HK-2 (cell line): Measurements from ENCODE around the gene TCF7L2.

Experiments
- DNase-seq: peaks from one replicate; pipeline ENCODE4 v3.0.0-alpha.2; 2018; ENCODE audit not compliant: unreplicated experiment

TCF7L2 gene

GRCh38 chr10:113176652-113177155 lies 226.7 kb downstream of the TCF7L2 start:
- no peak for DNase-seq

- DNase-seq = no peak
These were observed 227.3 kb downstream of the TCF7L2 start for GRCh38 chr10:113177156-113177935.

- no peak for DNase-seq
These were observed 227.9 kb downstream of the TCF7L2 start for GRCh38 chr10:113177936-113178335.

- DNase-seq = no peak
These were observed 228.7 kb downstream of the TCF7L2 start for GRCh38 chr10:113178771-113179170.

- no peak for DNase-seq
These were observed 229.2 kb downstream of the TCF7L2 start for GRCh38 chr10:113179265-113179664.

- no peak for DNase-seq
These were observed 229.9 kb downstream of the TCF7L2 start for GRCh38 chr10:113179966-113180365.

GRCh38 chr10:113180401-113181154 lies 230.5 kb downstream of the TCF7L2 start:
- no peak for DNase-seq

GRCh38 chr10:113182154-113182553 lies 232.1 kb downstream of the TCF7L2 start:
- no peak for DNase-seq

GRCh38 chr10:113183573-113183972 lies 233.5 kb downstream of the TCF7L2 start:
- DNase-seq = no peak

GRCh38 chr10:113187063-113187777 lies 237.2 kb downstream of the TCF7L2 start:
- no peak for DNase-seq

GRCh38 chr10:113199459-113199858 lies 249.4 kb downstream of the TCF7L2 start:
- DNase-seq = no peak

GRCh38 chr10:113202011-113202410 lies 252.0 kb downstream of the TCF7L2 start:
- no peak for DNase-seq

GRCh38 chr10:113207924-113208323 lies 257.9 kb downstream of the TCF7L2 start:
- DNase-seq = no peak

- no peak for DNase-seq
These were observed 263.0 kb downstream of the TCF7L2 start for GRCh38 chr10:113213035-113213434.

GRCh38 chr10:113214331-113214730 lies 264.3 kb downstream of the TCF7L2 start:
- no peak for DNase-seq

GRCh38 chr10:113216102-113216501 lies 266.1 kb downstream of the TCF7L2 start:
- no peak for DNase-seq
